ENCODE measurements around the gene ECHS1. TPM values are rescaled to one million over a fixed set of nuclear protein-coding genes. Genes with fewer than 3 reads are reported as not detected.

ECHS1 gene
- total and polyA plus RNA-seq, 9 donors = 27.2 to 102 (median 68.9) TPM

DNA sequence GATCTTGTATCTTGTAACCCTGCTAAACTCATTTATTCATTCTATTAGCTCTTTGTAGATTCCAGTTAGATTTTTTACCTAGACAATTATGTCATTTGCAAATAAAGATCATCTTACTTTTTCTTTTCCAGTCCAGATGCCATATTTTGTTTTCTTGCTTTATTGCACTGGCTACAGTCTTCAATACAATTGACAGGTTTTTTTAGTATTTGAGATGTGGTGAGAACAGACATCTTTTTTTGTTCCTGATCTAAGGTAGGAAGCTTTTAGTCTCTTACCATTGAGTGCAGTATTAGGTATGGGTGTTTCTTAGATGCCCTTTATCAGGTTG lies 39.2 kb upstream of the ECHS1 start:
- no peaks in the 10 kb centered on the region for H3K36me3 ChIP-seq
- TF ChIP-seq EP300 (IDR thresholded peaks at IDR 0.05) (no peak), POLR2A (IDR thresholded peaks at IDR 0.05) (no peak)
- TF ChIP-seq, protein P1, sequence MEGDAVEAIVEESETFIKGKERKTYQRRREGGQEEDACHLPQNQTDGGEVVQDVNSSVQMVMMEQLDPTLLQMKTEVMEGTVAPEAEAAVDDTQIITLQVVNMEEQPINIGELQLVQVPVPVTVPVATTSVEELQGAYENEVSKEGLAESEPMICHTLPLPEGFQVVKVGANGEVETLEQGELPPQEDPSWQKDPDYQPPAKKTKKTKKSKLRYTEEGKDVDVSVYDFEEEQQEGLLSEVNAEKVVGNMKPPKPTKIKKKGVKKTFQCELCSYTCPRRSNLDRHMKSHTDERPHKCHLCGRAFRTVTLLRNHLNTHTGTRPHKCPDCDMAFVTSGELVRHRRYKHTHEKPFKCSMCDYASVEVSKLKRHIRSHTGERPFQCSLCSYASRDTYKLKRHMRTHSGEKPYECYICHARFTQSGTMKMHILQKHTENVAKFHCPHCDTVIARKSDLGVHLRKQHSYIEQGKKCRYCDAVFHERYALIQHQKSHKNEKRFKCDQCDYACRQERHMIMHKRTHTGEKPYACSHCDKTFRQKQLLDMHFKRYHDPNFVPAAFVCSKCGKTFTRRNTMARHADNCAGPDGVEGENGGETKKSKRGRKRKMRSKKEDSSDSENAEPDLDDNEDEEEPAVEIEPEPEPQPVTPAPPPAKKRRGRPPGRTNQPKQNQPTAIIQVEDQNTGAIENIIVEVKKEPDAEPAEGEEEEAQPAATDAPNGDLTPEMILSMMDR (IDR thresholded peaks at IDR 0.05) = no peak

DNA sequence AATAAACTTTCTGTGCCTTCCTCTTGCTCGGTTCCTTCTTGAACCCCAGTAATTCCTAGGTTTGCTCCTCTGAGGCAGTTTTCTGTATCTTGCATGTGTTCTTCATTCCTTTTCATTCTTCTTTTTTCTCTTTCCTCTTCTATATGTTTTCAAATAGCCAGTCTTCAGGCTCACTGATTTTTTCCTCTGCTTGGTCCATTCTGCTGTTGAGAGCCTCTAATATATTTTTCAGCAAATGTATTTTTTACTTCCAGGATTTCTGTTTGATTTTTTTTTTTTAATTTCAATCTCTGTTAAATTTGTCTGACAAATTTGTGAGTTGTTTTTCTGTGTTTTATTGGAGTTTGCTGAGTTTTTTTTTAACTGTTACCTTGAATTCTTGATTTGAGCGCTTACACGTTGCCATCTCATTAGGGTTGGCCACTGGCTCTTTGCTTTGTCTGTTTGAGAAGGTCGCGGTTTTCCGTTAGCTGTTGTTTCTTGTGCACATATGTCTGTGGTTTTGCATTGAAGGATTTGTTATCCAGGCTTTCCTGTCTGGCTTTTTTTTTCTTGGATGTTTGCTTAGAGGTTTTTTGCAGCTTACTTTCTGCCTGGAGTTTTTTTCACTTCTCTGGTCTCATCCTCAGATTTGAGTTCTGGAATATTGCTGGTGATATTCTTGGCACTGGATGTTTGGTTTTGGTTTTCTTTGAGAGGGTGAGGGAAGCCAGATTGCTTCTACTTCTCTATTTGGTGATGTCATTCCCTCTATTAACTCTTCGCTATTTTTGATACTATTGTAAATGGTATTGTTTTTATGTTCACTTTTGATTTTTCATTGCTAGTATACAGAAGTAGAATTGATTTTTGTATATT lies 38.6 kb upstream of the ECHS1 start:
- no peaks in the 10 kb centered on the region for H3K36me3 ChIP-seq
- H3K27me3 ChIP-seq = no peaks in the 10 kb centered on the region
- TF ChIP-seq POLR2A (IDR thresholded peaks at IDR 0.05) = no peak
- TF ChIP-seq, protein P1 (IDR thresholded peaks at IDR 0.05) = no peak
- WGBS, 3 donors = 96 to 98% (median 98%) methylated on average over 7 of the region's 7 CpGs
- no peaks in the 10 kb centered on the region for H3K4me1 ChIP-seq (ENCODE audit: insufficient read depth)
- DNase-seq = no peak
- H3K27ac ChIP-seq = no peak overlapping the region
- H3K9me3 ChIP-seq = peaks cover 0 to 6% of the 10 kb centered on the region in 2 donors
- intact Hi-C loops (cut with DNase I) = no loop called here
- H3K4me3 ChIP-seq = no peak overlapping the region

More for the DNA sequence above, 39.2 kb upstream of the ECHS1 start:
- Histone ChIP-seq H3K4me1 (ENCODE audit: insufficient read depth) (no peaks in the 10 kb centered on the region), H3K4me3 (no peak overlapping the region), H3K27ac (no peak overlapping the region), H3K9me3 (peaks cover 0 to 6% of the 10 kb centered on the region in 2 donors), H3K27me3 (no peaks in the 10 kb centered on the region)
- intact Hi-C loops (cut with DNase I) = no loop called here
- DNase-seq = no peak

DNA sequence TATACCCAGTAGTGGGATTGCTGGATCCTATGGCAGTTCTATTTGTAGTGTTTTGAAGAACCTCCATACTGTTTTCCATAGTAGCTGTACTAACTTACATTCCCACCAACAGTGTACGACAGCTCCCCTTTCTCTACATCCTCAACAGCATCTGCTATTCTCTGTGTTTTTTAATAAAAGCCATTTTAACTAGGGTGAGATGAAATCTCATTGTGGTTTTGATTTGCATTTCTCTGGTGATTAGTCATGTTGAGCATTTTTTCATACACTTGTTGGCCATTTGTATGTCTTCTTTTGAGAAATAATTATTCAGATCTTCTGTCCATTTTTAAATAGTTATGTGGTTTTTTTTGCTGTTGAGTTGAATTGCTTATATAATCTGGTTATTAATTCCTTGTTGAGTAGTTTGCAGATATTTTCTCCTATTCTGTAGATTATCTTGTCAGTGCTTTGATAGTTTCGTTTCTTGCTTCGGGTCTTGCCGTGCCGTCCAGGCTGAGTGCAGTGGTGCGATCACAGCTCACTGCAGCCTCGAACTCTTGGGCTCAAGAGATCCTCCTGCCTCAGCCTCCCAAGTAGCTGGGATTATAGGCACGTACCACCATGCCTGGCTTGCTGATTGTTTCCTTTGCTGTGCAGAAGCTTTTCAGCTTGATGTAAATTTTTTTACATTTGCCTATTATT lies 32.8 kb upstream of the ECHS1 start:
- WGBS, 3 donors = 88 to 96% (median 95%) methylated on average over 8 of the region's 8 CpGs
- no peaks in the 10 kb centered on the region for H3K4me1 ChIP-seq (ENCODE audit: insufficient read depth)
- no peaks in the 10 kb centered on the region for H3K36me3 ChIP-seq
- H3K9me3 ChIP-seq = peaks cover 0 to 3% of the 10 kb centered on the region in 2 donors
- TF ChIP-seq, protein P1 (IDR thresholded peaks at IDR 0.05) = no peak
- no peak for TF ChIP-seq EP300 (IDR thresholded peaks at IDR 0.05)
- no peak for TF ChIP-seq POLR2A (IDR thresholded peaks at IDR 0.05)
- H3K27me3 ChIP-seq = no peaks in the 10 kb centered on the region
- no peak overlapping the region for H3K4me3 ChIP-seq
- no peak overlapping the region for H3K27ac ChIP-seq
- intact Hi-C loops (cut with DNase I) = no loop called here
- DNase-seq = no peak

DNA sequence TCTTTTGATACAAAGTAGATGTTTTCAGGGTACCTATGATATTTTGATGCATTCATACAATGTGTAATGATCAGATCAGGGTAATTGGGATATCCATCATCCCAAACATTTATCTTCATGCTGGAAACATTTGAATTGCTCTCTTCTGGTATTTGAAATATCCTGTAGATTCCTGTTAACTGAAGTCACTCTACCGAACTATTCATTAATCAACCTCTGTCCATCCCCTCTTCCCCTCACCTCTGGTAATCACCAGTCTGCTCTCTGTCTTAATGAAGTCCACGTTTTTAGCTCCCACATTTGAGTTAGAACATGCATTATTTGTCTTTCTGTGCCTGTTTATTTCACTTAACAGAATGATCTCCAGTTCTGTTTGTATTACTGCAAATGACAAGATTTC lies 32.1 kb upstream of the ECHS1 start:
- 51 to 57% (median 54%) methylated on average over 2 of the region's 2 CpGs for WGBS, 3 donors
- Histone ChIP-seq H3K4me1 (ENCODE audit: insufficient read depth) (no peaks in the 10 kb centered on the region), H3K9me3 (no peaks in the 10 kb centered on the region), H3K4me3 (no peak overlapping the region), H3K27me3 (no peaks in the 10 kb centered on the region), H3K36me3 (no peaks in the 10 kb centered on the region), H3K27ac (no peak overlapping the region)
- DNase-seq = no peak
- intact Hi-C loops (cut with DNase I) = no loop called here
- no peak for TF ChIP-seq EP300 (IDR thresholded peaks at IDR 0.05)
- no peak for TF ChIP-seq POLR2A (IDR thresholded peaks at IDR 0.05)
- TF ChIP-seq, protein P1 (IDR thresholded peaks at IDR 0.05) = no peak
